SK-N-SH (cell line): ENCODE measurements around the gene CDK14.
"Not testable (repeated sequence)": the region's sequence is repeated elsewhere in the genome, so short reads cannot be mapped to it uniquely, and the experiment has no call there.

Source experiments
- EP300 ChIP-seq, 2 experiments: IDR thresholded peaks; 2 replicates each; pipeline versions ENCODE4 v1.4.0 to v1.6.1; 2012; ENCODE audit warnings: borderline replicate concordance in 1 of 2, low read depth in 1 of 2, low read length in 1 of 2
- IRF3 ChIP-seq: fragments of 150-350 bp; IDR thresholded peaks from 2 replicates; pipeline ENCODE4 v1.6.1; 2016; ENCODE audit warnings: mild to moderate bottlenecking, low read depth, low read length
- MXI1 ChIP-seq: IDR thresholded peaks from 2 replicates; pipeline ENCODE4 v1.6.1; 2012; ENCODE audit warnings: mild to moderate bottlenecking, low read depth, low read length, improper control_type of control experiment
- PBX3 ChIP-seq: IDR thresholded peaks from 2 replicates; pipeline ENCODE4; 2012
- POLR2AphosphoS5 ChIP-seq: IDR thresholded peaks from 2 replicates; pipeline ENCODE4 v1.6.1; 2012; ENCODE audit warnings: low read depth, low read length
- RXRA ChIP-seq: IDR thresholded peaks from 2 replicates; pipeline ENCODE4 v1.4.0; 2012; ENCODE audit warnings: low read depth, mild to moderate bottlenecking, borderline replicate concordance
- SMC3 ChIP-seq: IDR thresholded peaks from 2 replicates; pipeline ENCODE4 v1.6.1; 2012; ENCODE audit warnings: low read depth, low read length, improper control_type of control experiment
- TAF1 ChIP-seq: IDR thresholded peaks from 2 replicates; pipeline ENCODE4 v1.6.1; 2012; ENCODE audit warnings: low read depth, mild to moderate bottlenecking, low read length, moderate library complexity, borderline replicate concordance
- TEAD4 ChIP-seq: IDR thresholded peaks from 2 replicates; pipeline ENCODE4 v1.4.0; 2012; ENCODE audit warnings: mild to moderate bottlenecking, borderline replicate concordance; ENCODE audit not compliant: insufficient read depth
- YY1 ChIP-seq: IDR thresholded peaks from 2 replicates; pipeline ENCODE4 v1.4.0; 2012; ENCODE audit warnings: low read depth, mild to moderate bottlenecking
- ZBTB33 ChIP-seq: IDR thresholded peaks from 2 replicates; pipeline ENCODE4 v1.4.0; 2012; ENCODE audit warnings: low read depth, borderline replicate concordance
- TF ChIP-seq, protein P1 (sequence below): fragments of 200-600 bp; sonication (generic); IDR thresholded peaks from 2 replicates; pipeline ENCODE4 v1.6.1; 2017; ENCODE audit warnings: antibody characterized with exemption, mild to moderate bottlenecking, moderate library complexity

GRCh38 chr7:90639683-90640082 is 43.6 kb downstream of the CDK14 start:
- TF ChIP-seq, protein P1, sequence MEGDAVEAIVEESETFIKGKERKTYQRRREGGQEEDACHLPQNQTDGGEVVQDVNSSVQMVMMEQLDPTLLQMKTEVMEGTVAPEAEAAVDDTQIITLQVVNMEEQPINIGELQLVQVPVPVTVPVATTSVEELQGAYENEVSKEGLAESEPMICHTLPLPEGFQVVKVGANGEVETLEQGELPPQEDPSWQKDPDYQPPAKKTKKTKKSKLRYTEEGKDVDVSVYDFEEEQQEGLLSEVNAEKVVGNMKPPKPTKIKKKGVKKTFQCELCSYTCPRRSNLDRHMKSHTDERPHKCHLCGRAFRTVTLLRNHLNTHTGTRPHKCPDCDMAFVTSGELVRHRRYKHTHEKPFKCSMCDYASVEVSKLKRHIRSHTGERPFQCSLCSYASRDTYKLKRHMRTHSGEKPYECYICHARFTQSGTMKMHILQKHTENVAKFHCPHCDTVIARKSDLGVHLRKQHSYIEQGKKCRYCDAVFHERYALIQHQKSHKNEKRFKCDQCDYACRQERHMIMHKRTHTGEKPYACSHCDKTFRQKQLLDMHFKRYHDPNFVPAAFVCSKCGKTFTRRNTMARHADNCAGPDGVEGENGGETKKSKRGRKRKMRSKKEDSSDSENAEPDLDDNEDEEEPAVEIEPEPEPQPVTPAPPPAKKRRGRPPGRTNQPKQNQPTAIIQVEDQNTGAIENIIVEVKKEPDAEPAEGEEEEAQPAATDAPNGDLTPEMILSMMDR: not testable (repeated sequence)
- not testable (repeated sequence) for TF ChIP-seq TAF1; ZBTB33; POLR2AphosphoS5; MXI1; EP300 (IDR thresholded peaks at IDR 0.05; ENCODE audit: borderline replicate concordance in 1 of 2, low read depth in 1 of 2, low read length in 1 of 2); PBX3; TEAD4; YY1; IRF3; RXRA; SMC3
